Left ventricle myocardium inferior (tissue), 1 donor: Measurements from ENCODE around the gene SECTM1. TPM values are rescaled to one million over a fixed set of nuclear protein-coding genes. Genes with fewer than 3 reads are reported as not detected.

Source experiments
- DNase-seq: peaks from one replicate; pipeline ENCODE4 v3.0.0-alpha.2; 2020
- H3K27ac ChIP-seq: fragments of 200-600 bp; replicated peaks from 2 replicates; pipeline ENCODE4 v1.8.0; 2021
- H3K27me3 ChIP-seq: fragments of 200-600 bp; 2 replicates; pipeline ENCODE4 v1.8.0; 2021; ENCODE audit warnings: low read depth
- H3K36me3 ChIP-seq: fragments of 200-600 bp; 2 replicates; pipeline ENCODE4 v1.8.0; 2021
- H3K4me1 ChIP-seq: fragments of 200-600 bp; 2 replicates; pipeline ENCODE4 v1.8.0; 2021
- H3K4me3 ChIP-seq: fragments of 200-600 bp; 2 replicates; pipeline ENCODE4 v1.8.0; 2021; ENCODE audit warnings: mild to moderate bottlenecking, moderate library complexity
- H3K9me3 ChIP-seq: fragments of 200-600 bp; replicated peaks from 2 replicates; pipeline ENCODE4 v1.8.0; 2021
- CTCF ChIP-seq: fragments of 200-600 bp; IDR thresholded peaks from 2 replicates; pipeline ENCODE4 v1.8.0; 2021; ENCODE audit warnings: antibody characterized with exemption, mild to moderate bottlenecking, borderline replicate concordance
- intact Hi-C: fragments of 100-400 bp; cut with micrococcal nuclease; formaldehyde crosslinking; loops from one replicate; pipeline ENCODE4 v1.11.0; 2022
- total RNA-seq: library from RNA; stranded (reverse); fragmentation: NEBNext Ultra II Directional; extraction: Animal tissue kit (Norgen Biotek cat#: 25700); gene quantifications from one replicate; pipeline ENCODE4 v1.2.1, GENCODE V29; 2021
- donor health status: DM: no; HTN: yes; CAD: no; lungs with severe emphysema.

The SECTM1 gene
- total RNA-seq, 1 donor from 2014 or later: 3.9 TPM

GRCh38 chr17:82358465-82359350, 25.1 kb upstream of the SECTM1 start, which contains the start of gene TEX19:
Gene TEX19, plus strand, starts transcription at chr17:82359247. Its CDS starts 2,904 bp downstream, at chr17:82362151.
- Histone ChIP-seq H3K27ac (no peak within 1 kb of the TSS), H3K4me1 (no peaks in the 10 kb centered on the region), H3K36me3 (no peaks in the 10 kb centered on the region), H3K9me3 (no peaks in the 10 kb centered on the region), H3K4me3 (no peak within 1 kb of the TSS), H3K27me3 (peaks cover 45% of the 10 kb centered on the region)
- intact Hi-C loops: no loop called here
- no peak for TF ChIP-seq CTCF
- no peak for DNase-seq

- Histone ChIP-seq H3K36me3 (no peaks in the 10 kb centered on the region), H3K4me3 (no peak overlapping the region), H3K27ac (no peak overlapping the region), H3K27me3 (peaks cover 45% of the 10 kb centered on the region), H3K9me3 (no peaks in the 10 kb centered on the region), H3K4me1 (no peaks in the 10 kb centered on the region)
- no peak for DNase-seq
- intact Hi-C loops: no loop called here
- no peak for TF ChIP-seq CTCF
Measured at GRCh38 chr17:82357394-82357793, 23.8 kb upstream of the SECTM1 start.

- intact Hi-C loops: no loop called here
- H3K9me3 ChIP-seq: no peaks in the 10 kb centered on the region
- H3K4me1 ChIP-seq: no peaks in the 10 kb centered on the region
- DNase-seq: no peak
- no peaks in the 10 kb centered on the region for H3K36me3 ChIP-seq
- H3K27me3 ChIP-seq: peaks cover 45% of the 10 kb centered on the region
- no peak overlapping the region for H3K27ac ChIP-seq
- TF ChIP-seq CTCF: no peak
- H3K4me3 ChIP-seq: no peak overlapping the region
Measured at GRCh38 chr17:82356845-82357355, 23.3 kb upstream of the SECTM1 start.

GRCh38 chr17:82355770-82356427, 22.3 kb upstream of the SECTM1 start:
- H3K27ac ChIP-seq: no peak overlapping the region
- DNase-seq: no peak
- H3K36me3 ChIP-seq: no peaks in the 10 kb centered on the region
- intact Hi-C loops: no loop called here
- peaks cover 45% of the 10 kb centered on the region for H3K27me3 ChIP-seq
- no peaks in the 10 kb centered on the region for H3K9me3 ChIP-seq
- no peaks in the 10 kb centered on the region for H3K4me1 ChIP-seq
- H3K4me3 ChIP-seq: no peak overlapping the region
- TF ChIP-seq CTCF: no peak

- intact Hi-C loops: loop anchor here (5.0 kb wide), 1 partner anchor 57 kb away; no protein-coding TSS in a partner anchor
- Histone ChIP-seq H3K4me1 (no peaks in the 10 kb centered on the region), H3K36me3 (no peaks in the 10 kb centered on the region), H3K27me3 (peaks cover 45% of the 10 kb centered on the region), H3K4me3 (no peak overlapping the region), H3K27ac (no peak overlapping the region), H3K9me3 (no peaks in the 10 kb centered on the region)
- no peak for DNase-seq
- no peak for TF ChIP-seq CTCF
Measured at GRCh38 chr17:82354804-82355308, 21.3 kb upstream of the SECTM1 start.
